Astrocyte of the cerebellum (primary cell): ENCODE measurements around the gene SBNO2.

Source experiments
- DNase-seq: peaks from one replicate; pipeline ENCODE4 v3.0.0-alpha.2; 2011; ENCODE audit warnings: low read depth
- H3K4me3 ChIP-seq: 2 replicates; pipeline ENCODE4 v1.5.1; 2011; ENCODE audit warnings: mild to moderate bottlenecking, low read depth, low read length, moderate library complexity
- in situ Hi-C: cut with HindIII; loops from 2 replicates; pipeline ENCODE4 v1.10.0; 2017; ENCODE audit warnings: low sequenced_read_pairs
- TF ChIP-seq, protein P1 (sequence below): IDR thresholded peaks from 2 replicates; pipeline ENCODE4 v1.5.1; 2012; ENCODE audit warnings: low read length, low read depth, moderate library complexity, mild to moderate bottlenecking; ENCODE audit errors: missing control alignments

Gene SBNO2

DNA sequence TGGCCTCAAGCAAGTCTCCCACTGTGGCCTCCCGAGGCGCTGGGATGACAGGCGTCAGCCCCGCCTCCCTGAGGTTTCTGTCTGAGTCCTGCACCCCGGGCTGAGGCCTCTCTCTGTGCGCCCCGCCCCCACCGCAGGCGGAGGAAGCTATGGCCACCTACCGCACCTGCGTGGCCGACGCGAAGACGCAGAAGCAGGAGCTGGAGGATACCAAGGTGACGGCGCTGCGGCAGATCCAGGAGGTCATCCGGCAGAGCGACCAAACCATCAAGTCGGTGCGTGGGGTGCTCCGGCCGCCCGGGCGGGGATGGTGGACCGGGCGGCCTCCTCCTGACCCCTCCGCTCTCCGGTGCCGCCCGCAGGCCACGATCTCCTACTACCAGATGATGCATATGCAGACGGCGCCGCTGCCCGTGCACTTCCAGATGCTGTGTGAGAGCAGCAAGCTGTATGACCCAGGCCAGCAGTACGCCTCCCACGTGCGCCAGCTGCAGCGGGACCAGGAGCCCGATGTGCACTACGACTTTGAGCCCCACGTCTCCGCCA lies 94.4 kb downstream of the SBNO2 start:
- DNase-seq = no peak
- no peak overlapping the region for H3K4me3 ChIP-seq

DNA sequence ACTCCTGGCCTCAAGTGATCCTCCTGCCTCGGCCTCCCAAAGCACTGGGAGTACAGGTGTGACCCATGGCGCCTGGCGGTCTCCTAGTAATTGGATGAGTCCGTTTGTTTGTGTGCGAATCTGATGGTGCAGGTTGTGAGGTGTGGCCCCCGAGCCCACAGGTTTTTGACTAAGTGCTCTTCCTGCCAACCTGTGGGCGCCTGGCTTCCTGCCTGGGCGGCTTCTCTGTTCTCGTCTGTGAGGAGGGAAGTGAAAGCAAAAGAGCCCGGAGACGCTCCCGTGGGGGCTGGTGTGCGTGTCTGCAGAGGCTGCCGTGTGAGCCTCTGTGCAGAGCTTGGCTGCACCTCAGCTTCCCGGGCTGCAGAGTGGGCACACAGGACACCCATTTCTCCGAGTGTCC lies 97.1 kb downstream of the SBNO2 start:
- in situ Hi-C loops = no loop called here
- H3K4me3 ChIP-seq = no peak overlapping the region
- no peak for DNase-seq
- TF ChIP-seq, protein P1, sequence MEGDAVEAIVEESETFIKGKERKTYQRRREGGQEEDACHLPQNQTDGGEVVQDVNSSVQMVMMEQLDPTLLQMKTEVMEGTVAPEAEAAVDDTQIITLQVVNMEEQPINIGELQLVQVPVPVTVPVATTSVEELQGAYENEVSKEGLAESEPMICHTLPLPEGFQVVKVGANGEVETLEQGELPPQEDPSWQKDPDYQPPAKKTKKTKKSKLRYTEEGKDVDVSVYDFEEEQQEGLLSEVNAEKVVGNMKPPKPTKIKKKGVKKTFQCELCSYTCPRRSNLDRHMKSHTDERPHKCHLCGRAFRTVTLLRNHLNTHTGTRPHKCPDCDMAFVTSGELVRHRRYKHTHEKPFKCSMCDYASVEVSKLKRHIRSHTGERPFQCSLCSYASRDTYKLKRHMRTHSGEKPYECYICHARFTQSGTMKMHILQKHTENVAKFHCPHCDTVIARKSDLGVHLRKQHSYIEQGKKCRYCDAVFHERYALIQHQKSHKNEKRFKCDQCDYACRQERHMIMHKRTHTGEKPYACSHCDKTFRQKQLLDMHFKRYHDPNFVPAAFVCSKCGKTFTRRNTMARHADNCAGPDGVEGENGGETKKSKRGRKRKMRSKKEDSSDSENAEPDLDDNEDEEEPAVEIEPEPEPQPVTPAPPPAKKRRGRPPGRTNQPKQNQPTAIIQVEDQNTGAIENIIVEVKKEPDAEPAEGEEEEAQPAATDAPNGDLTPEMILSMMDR = no peak

More for the DNA sequence above, 94.4 kb downstream of the SBNO2 start:
- in situ Hi-C loops = no loop called here
- TF ChIP-seq, protein P1 = no peak

DNA sequence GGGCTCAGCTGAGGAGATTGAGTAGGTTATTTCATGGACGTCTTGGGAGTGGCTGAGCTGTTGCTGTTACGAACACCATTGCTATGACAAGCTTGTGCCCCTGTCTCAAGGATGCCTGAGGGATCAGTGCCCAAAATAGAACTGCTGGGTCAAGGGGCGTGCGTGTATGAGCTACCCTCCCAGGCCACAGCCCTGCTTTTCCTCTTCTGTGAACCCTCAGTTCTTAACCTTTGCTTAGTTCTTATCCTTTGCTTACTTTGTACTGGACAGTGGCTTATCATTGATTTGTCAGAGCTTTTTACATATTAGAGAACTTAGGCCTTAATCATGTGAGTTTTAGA lies 98.1 kb downstream of the SBNO2 start:
- in situ Hi-C loops = no loop called here
- TF ChIP-seq, protein P1 = no peak
- no peak overlapping the region for H3K4me3 ChIP-seq
- no peak for DNase-seq

DNA sequence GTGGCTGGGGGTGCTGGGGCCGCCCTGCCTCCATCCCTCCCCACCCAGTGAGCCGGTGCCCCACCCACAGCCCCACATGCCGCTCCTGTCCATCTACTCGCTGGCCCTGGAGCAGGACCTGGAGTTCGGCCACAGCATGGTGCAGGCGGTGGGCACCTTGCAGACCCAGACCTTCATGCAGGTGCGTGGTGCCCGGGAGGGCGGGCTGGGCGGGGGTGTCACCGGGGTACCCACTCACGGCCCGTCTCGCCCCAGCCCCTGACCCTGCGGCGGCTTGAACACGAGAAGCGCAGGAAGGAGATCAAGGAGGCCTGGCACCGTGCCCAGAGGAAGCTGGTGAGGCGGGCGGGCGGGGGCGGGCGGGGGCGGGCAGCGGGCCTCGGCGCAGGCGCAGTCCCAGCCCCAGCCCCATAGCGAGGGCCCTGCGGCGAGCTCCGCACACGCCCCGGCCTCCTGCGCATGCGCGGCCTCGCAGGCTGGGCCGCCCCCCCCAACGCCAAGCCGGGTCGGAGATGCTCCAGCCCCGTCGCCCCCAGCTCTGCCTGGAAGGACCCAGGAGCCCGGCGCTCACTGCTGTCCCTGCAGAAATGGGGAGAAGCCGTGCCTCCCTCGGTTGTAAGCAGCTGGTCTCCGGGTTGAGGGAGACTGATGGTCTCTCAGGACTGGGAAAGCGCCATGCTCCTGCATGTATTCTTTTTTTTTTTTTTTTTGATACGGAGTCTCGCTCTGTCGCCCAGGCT lies 99.4 kb downstream of the SBNO2 start:
- in situ Hi-C loops = no loop called here
- no peak overlapping the region for H3K4me3 ChIP-seq
- TF ChIP-seq, protein P1 = no peak
- no peak for DNase-seq

DNA sequence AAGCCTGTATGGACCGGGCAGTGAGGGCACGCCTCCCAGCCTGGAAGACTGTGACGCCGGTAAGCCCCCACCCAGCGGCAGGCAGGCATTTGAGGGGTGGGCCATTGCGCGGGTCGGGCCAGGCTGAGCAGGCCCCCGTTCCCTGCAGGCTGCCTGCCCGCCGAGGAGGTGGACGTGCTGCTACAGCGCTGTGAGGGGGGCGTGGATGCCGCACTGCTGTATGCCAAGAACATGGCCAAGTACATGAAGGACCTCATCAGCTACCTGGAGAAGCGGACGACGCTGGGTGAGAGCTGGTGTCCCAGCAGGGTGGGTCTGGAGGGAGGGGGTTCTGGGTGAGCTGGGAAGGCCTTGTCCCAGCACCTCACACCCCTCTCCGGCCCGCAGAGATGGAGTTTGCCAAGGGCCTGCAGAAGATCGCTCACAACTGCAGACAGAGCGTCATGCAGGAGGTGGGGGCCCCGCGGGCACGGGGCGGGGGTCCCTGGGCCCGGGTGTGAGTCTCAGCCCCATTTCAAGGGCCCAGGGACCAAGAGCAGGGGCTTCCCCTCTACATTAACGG lies 100.0 kb downstream of the SBNO2 start:
- no peak for DNase-seq
- in situ Hi-C loops = no loop called here
- TF ChIP-seq, protein P1 = no peak
- H3K4me3 ChIP-seq = no peak overlapping the region

DNA sequence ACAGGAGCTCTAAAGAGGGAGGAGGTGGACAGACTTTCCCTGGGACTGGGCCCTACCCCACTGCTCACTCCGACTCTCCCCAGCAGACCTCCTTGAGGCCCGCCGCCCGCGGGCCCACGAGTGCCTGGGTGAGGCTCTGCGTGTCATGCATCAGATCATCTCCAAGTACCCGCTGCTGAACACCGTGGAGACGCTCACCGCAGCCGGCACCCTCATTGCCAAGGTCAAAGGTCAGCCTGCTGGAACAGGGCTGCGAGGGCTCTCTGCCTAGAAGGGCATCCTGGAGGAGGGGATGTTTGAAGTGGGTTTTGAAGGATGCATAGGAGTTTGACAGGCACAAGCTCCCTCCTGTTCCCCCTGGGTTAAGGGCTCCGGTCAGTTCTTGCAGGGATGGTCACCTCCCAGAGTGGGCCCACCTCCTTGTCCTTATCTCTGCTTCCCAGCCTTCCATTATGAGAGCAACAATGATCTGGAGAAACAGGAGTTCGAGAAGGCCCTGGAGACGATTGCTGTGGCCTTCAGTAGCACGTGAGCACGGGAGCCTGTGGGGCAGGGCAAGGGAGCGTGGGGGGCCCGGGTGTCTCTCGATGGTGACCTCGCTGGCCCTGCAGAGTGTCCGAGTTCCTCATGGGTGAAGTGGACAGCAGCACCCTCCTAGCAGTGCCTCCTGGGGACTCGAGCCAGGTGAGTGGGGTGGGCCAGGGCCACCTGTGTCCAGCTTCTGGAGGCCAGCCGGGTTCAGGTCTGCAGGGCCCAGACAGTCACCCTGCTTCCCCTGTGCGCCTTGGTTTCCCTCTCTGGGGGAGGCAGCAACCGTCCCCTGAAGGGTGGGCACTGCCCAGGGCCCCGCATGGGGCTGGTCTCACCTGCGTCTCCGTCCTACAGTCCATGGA lies 100.8 kb downstream of the SBNO2 start:
- DNase-seq = no peak
- in situ Hi-C loops = no loop called here
- TF ChIP-seq, protein P1 = no peak
- H3K4me3 ChIP-seq = no peak overlapping the region
